Endothelial cell of umbilical vein (primary cell): ENCODE data around the gene ANO6.

Experiments used
- EZH2 ChIP-seq: IDR thresholded peaks from 2 replicates; pipeline ENCODE4 v1.6.1; 2012; ENCODE audit warnings: borderline replicate concordance, low read depth, mild to moderate bottlenecking, moderate library complexity, low read length, inconsistent platforms; ENCODE audit not compliant: severe bottlenecking
- FOS ChIP-seq: IDR thresholded peaks from 2 replicates; pipeline ENCODE4 v1.6.1; 2011; ENCODE audit warnings: mild to moderate bottlenecking, low read length, moderate library complexity, borderline replicate concordance; ENCODE audit not compliant: insufficient read depth
- MYC ChIP-seq: IDR thresholded peaks from one replicate; pipeline ENCODE4 v1.6.1; 2011; ENCODE audit warnings: mild to moderate bottlenecking, low read depth, low read length
- POLR2A ChIP-seq: IDR thresholded peaks from 2 replicates; pipeline ENCODE4 v1.6.1; 2012; ENCODE audit warnings: low read depth, mild to moderate bottlenecking, control low read depth, low read length
- POLR2AphosphoS5 ChIP-seq: IDR thresholded peaks from 2 replicates; pipeline ENCODE4 v1.6.1; 2012; ENCODE audit warnings: low read depth, mild to moderate bottlenecking, control low read depth, low read length, moderate library complexity; ENCODE audit not compliant: insufficient read depth
- TF ChIP-seq, protein P1 (sequence below), 2 donors: IDR thresholded peaks; 1 replicate in 1 of 2; 2 replicates in 1 of 2; pipeline ENCODE4 v1.5.1; 2011; ENCODE audit warnings: low read length in 2 of 2, mild to moderate bottlenecking in 2 of 2, moderate library complexity in 2 of 2, control low read depth in 1 of 2, inconsistent platforms in 1 of 2, low read depth in 1 of 2; ENCODE audit not compliant: insufficient read depth in 1 of 2; ENCODE audit errors: extremely low read depth in 1 of 2
- TF ChIP-seq, protein P2 (sequence below): IDR thresholded peaks from 2 replicates; pipeline ENCODE4 v1.6.1; 2011; ENCODE audit not compliant: insufficient read depth, insufficient read length

- TF ChIP-seq POLR2AphosphoS5 (no peak), POLR2A (no peak), FOS (no peak), EZH2 (no peak), MYC (no peak)
- TF ChIP-seq, protein P1, sequence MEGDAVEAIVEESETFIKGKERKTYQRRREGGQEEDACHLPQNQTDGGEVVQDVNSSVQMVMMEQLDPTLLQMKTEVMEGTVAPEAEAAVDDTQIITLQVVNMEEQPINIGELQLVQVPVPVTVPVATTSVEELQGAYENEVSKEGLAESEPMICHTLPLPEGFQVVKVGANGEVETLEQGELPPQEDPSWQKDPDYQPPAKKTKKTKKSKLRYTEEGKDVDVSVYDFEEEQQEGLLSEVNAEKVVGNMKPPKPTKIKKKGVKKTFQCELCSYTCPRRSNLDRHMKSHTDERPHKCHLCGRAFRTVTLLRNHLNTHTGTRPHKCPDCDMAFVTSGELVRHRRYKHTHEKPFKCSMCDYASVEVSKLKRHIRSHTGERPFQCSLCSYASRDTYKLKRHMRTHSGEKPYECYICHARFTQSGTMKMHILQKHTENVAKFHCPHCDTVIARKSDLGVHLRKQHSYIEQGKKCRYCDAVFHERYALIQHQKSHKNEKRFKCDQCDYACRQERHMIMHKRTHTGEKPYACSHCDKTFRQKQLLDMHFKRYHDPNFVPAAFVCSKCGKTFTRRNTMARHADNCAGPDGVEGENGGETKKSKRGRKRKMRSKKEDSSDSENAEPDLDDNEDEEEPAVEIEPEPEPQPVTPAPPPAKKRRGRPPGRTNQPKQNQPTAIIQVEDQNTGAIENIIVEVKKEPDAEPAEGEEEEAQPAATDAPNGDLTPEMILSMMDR (IDR thresholded peaks at IDR 0.05; ENCODE audit: extremely low read depth in 1 of 2, insufficient read depth in 1 of 2, low read depth in 1 of 2, low read length in 2 of 2): no peak
- TF ChIP-seq, protein P2, sequence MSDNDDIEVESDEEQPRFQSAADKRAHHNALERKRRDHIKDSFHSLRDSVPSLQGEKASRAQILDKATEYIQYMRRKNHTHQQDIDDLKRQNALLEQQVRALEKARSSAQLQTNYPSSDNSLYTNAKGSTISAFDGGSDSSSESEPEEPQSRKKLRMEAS: no peak
These were observed 64.3 kb downstream of the ANO6 start for GRCh38 chr12:45279931-45280830.
